Neuron (in vitro differentiated cells): ENCODE measurements around the gene THOC3.
"Not testable (repeated sequence)": the region's sequence is repeated elsewhere in the genome, so short reads cannot be mapped to it uniquely, and the experiment has no call there.

Experiments
- H2AFZ ChIP-seq: one replicate; pipeline ENCODE4 v1.6.1; 2013; ENCODE audit warnings: low read depth, mild to moderate bottlenecking, inconsistent platforms, low read length, moderate library complexity
- H3K27me3 ChIP-seq: one replicate; pipeline ENCODE4 v1.6.1; 2013; ENCODE audit warnings: low read length; ENCODE audit not compliant: insufficient read depth
- H3K36me3 ChIP-seq: one replicate; pipeline ENCODE4 v1.6.1; 2013; ENCODE audit warnings: low read length; ENCODE audit not compliant: insufficient read depth
- H3K4me1 ChIP-seq: one replicate; pipeline ENCODE4 v1.6.1; 2013; ENCODE audit warnings: low read length; ENCODE audit not compliant: insufficient read depth
- H3K4me3 ChIP-seq: 2 replicates; pipeline ENCODE4 v1.5.1; 2013; ENCODE audit warnings: mild to moderate bottlenecking, low read length, moderate library complexity
- H3K9me3 ChIP-seq: one replicate; pipeline ENCODE4 v1.6.1; 2013; ENCODE audit warnings: low read length

Gene THOC3

GRCh38 chr5:175962329-175962728, 5.8 kb downstream of the THOC3 start:
- H3K36me3 ChIP-seq, H3K4me3 ChIP-seq, H2AFZ ChIP-seq, H3K4me1 ChIP-seq, H3K27me3 ChIP-seq, H3K9me3 ChIP-seq: not testable (repeated sequence)

- H2AFZ ChIP-seq, H3K4me1 ChIP-seq, H3K9me3 ChIP-seq, H3K4me3 ChIP-seq, H3K36me3 ChIP-seq, H3K27me3 ChIP-seq: not testable (repeated sequence)
Observed at GRCh38 chr5:175960228-175960627, 7.9 kb downstream of the THOC3 start.

- H3K27me3 ChIP-seq, H2AFZ ChIP-seq, H3K4me3 ChIP-seq, H3K36me3 ChIP-seq, H3K4me1 ChIP-seq, H3K9me3 ChIP-seq: not testable (repeated sequence)
Observed at GRCh38 chr5:175958515-175958914, 9.6 kb downstream of the THOC3 start.

GRCh38 chr5:175954107-175954506, 14.0 kb downstream of the THOC3 start:
- not testable (repeated sequence) for H3K4me1 ChIP-seq, H3K27me3 ChIP-seq, H3K9me3 ChIP-seq, H2AFZ ChIP-seq, H3K4me3 ChIP-seq, H3K36me3 ChIP-seq

GRCh38 chr5:175952810-175953209, 15.3 kb downstream of the THOC3 start:
- H3K36me3 ChIP-seq, H3K9me3 ChIP-seq, H2AFZ ChIP-seq, H3K27me3 ChIP-seq, H3K4me3 ChIP-seq, H3K4me1 ChIP-seq: not testable (repeated sequence)

- H2AFZ ChIP-seq, H3K36me3 ChIP-seq, H3K27me3 ChIP-seq, H3K4me3 ChIP-seq, H3K9me3 ChIP-seq, H3K4me1 ChIP-seq: not testable (repeated sequence)
Observed at GRCh38 chr5:175951339-175951969, 16.7 kb downstream of the THOC3 start.

GRCh38 chr5:175948329-175949108, 19.6 kb downstream of the THOC3 start:
- not testable (repeated sequence) for H3K4me3 ChIP-seq, H3K9me3 ChIP-seq, H3K4me1 ChIP-seq, H3K27me3 ChIP-seq, H2AFZ ChIP-seq, H3K36me3 ChIP-seq

GRCh38 chr5:175943253-175943652, 24.9 kb downstream of the THOC3 start:
- H3K4me1 ChIP-seq, H3K4me3 ChIP-seq, H3K36me3 ChIP-seq, H3K9me3 ChIP-seq, H3K27me3 ChIP-seq, H2AFZ ChIP-seq: not testable (repeated sequence)

- not testable (repeated sequence) for H3K36me3 ChIP-seq, H3K27me3 ChIP-seq, H3K4me3 ChIP-seq, H3K4me1 ChIP-seq, H2AFZ ChIP-seq, H3K9me3 ChIP-seq
Observed at GRCh38 chr5:175940632-175941031, 27.5 kb downstream of the THOC3 start.

- not testable (repeated sequence) for H3K4me3 ChIP-seq, H2AFZ ChIP-seq, H3K27me3 ChIP-seq, H3K9me3 ChIP-seq, H3K4me1 ChIP-seq, H3K36me3 ChIP-seq
Observed at GRCh38 chr5:175938489-175938888, 29.6 kb downstream of the THOC3 start.

GRCh38 chr5:175928752-175929151, 39.4 kb downstream of the THOC3 start:
- not testable (repeated sequence) for H3K4me1 ChIP-seq, H2AFZ ChIP-seq, H3K9me3 ChIP-seq, H3K27me3 ChIP-seq, H3K4me3 ChIP-seq, H3K36me3 ChIP-seq

- not testable (repeated sequence) for H3K9me3 ChIP-seq, H3K4me1 ChIP-seq, H3K27me3 ChIP-seq, H2AFZ ChIP-seq, H3K4me3 ChIP-seq, H3K36me3 ChIP-seq
Observed at GRCh38 chr5:175925106-175925505, 43.0 kb downstream of the THOC3 start.

- no peaks in the 10 kb centered on the region for H3K4me1 ChIP-seq
- no peaks in the 10 kb centered on the region for H3K27me3 ChIP-seq
- no peak overlapping the region for H3K4me3 ChIP-seq
- H3K9me3 ChIP-seq = no peaks in the 10 kb centered on the region
- H2AFZ ChIP-seq = no peak overlapping the region
- H3K36me3 ChIP-seq = no peaks in the 10 kb centered on the region
Observed at GRCh38 chr5:175922192-175922885, 45.8 kb downstream of the THOC3 start.
